Measurements from ENCODE around the gene HOXC10.

Gene HOXC10

DNA sequence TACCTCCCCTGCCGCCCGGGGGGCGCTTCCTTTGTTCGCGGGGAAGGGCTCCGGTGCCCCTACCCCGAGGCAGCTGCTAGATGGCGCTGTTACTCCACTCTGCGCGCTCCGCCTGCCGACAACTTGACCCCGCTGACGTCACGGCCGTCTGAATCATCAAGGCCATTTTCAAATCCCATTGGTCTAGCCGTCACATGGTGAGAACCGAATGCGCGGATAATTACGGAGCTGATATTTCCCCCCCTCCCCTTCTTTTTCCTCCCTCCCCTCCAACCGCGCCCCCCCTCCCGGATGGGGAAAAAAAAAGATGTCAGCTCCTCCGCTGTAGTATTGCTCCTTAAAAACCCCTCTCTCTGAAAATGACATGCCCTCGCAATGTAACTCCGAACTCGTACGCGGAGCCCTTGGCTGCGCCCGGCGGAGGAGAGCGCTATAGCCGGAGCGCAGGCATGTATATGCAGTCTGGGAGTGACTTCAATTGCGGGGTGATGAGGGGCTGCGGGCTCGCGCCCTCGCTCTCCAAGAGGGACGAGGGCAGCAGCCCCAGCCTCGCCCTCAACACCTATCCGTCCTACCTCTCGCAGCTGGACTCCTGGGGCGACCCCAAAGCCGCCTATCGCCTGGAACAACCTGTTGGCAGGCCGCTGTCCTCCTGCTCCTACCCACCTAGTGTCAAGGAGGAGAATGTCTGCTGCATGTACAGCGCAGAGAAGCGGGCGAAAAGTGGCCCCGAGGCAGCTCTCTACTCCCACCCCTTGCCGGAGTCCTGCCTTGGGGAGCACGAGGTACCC, at the start of gene HOXC10:
Gene HOXC10, plus strand, starts transcription at position 246 of the 791 bp plus-strand sequence. Its CDS starts 114 bp downstream, at position 360.
- peak; percentile 65 to 75 for DNase-seq (ENCODE audit: low read depth in 2 of 2)

DNA sequence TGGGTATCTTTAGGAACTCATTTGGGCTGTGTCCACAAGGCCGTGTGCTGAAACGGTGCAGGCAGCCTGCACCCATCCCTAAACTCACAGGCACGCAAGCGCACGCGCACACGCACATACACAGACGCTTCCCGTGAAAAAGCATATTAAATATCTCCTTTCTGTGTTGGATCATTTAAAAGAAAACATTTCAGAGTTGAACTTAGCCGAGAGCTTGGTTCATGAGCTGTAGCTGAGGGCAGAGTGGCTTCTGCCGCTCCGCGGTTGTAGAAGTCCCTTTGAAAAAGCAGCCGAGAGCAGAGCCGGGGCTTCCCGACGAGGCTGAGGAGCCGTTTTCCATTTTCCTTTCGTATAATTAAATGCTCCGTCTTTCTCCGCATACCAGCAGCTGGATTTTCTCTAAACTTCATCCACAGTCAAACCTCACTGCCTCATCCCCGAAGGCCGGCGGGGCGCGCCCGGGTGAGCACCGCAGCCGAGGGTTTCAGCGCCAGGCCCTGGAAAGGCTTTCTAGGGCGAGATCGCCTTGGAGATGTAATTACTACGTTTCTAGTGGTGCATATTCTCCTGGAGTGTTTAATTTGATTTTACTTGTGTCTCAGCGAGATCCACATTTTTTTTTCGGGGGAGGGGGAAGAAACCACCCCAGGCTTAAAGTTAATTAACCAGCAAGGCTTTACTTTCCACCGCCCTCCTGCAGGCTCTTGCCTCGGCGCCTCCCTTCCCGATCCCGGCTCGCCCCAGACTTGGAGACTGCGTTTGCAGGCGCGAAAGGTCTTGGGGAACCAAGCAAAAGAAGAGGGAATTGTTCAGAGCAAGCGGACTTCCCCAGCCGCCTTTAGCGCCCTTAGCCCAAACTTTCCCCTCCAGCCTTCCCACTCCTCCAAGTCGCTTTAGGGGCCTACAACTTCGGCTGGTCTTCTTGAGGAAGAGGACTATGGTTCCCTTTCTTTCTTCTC, 49.3 kb upstream of the HOXC10 start:
- no peak for DNase-seq (ENCODE audit: low read depth in 2 of 2)

DNA sequence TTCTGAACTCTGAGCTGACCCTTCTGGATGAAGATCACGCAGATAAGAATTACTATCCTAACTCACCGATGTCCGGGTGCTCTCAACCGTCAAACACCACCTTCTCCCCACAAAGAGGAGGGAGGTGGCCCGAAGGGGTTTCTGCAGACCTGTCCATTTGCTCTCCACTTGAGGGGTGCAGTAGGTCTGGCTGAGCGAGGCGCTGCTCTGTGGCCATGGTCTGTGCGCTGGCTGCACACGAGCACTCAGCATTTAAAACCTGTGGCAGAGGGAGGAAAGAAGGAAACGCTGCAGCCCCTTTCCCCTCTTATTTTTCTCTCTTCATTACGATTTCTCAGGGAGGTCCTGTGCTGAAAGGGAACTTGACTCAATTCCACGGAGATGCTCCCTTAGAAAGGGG, 47.8 kb upstream of the HOXC10 start:
- no peak for DNase-seq (ENCODE audit: low read depth in 2 of 2)

DNA sequence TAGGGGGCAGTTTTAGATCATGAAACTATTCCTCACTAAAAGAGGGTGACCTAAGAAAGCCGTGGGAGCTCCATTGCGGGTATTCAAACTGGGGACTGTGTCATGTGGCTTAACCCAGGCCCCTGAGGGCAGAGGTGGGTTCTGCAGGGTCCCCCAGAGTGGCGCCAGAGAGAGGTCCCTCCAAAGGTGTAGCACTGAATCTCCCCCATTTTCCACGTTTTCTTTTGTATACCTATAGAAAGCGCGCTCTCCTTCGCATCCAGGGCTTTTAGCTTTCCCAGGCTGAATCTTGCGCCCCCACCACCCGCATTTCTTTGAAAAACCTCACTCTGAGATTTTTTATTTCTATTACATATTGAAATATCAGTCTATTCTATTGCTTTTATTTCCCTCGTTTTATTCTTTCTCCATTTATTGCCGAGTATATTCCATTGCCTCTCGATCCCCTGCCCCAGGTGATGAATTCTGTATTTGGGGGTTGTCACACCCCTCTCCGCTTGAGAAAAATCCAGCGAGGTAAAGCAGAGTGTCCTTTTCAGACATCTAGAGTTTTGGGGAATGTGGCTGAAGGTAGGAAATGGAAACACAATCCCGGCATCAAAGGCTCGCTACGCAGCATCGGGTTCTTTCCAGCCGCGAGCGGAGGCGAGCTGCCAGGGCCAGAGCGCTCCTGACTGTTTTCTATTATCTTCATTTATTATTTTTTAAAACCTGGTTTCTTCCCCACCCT, 47.2 kb upstream of the HOXC10 start:
- DNase-seq (ENCODE audit: low read depth in 2 of 2), result no peak

DNA sequence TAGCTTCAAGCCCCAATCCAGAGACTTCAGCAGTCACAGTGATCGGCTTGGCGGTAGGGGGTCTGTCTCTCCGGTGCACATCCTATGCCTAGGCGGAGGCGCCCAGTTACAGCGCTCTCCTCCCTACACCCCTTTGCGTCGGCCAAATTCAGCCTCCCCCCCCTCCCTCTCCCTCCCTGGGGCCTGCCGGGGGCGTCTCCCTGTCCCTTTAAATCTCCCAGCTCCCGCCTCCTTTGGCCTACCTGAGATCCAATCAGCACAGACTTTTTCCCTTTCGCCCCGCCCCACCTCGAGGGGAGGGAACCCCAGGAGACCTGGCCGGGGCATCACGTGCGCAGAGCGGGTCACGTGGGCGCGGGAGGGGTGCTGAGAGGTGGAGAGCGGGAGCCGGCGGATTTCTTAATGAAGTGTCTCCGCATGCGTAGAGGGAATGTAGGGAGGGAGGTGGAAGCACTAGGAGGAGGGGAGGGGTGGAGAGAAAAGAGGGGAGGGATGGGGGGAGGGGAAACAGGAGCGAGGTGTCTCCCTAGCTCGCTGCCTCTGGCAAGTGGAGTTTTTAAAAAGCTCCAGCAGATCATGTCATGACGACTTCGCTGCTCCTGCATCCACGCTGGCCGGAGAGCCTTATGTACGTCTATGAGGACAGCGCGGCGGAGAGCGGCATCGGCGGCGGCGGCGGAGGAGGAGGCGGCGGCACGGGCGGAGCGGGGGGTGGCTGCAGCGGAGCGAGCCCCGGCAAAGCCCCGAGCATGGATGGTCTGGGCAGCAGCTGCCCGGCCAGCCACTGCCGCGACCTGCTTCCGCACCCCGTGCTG, 46.4 kb upstream of the HOXC10 start, which contains the start of gene HOXC13:
Gene HOXC13, plus strand, starts transcription at position 506 of the 815 bp plus-strand sequence. Its CDS starts 76 bp downstream, at position 582.
- no peak for DNase-seq (ENCODE audit: low read depth in 2 of 2)

DNA sequence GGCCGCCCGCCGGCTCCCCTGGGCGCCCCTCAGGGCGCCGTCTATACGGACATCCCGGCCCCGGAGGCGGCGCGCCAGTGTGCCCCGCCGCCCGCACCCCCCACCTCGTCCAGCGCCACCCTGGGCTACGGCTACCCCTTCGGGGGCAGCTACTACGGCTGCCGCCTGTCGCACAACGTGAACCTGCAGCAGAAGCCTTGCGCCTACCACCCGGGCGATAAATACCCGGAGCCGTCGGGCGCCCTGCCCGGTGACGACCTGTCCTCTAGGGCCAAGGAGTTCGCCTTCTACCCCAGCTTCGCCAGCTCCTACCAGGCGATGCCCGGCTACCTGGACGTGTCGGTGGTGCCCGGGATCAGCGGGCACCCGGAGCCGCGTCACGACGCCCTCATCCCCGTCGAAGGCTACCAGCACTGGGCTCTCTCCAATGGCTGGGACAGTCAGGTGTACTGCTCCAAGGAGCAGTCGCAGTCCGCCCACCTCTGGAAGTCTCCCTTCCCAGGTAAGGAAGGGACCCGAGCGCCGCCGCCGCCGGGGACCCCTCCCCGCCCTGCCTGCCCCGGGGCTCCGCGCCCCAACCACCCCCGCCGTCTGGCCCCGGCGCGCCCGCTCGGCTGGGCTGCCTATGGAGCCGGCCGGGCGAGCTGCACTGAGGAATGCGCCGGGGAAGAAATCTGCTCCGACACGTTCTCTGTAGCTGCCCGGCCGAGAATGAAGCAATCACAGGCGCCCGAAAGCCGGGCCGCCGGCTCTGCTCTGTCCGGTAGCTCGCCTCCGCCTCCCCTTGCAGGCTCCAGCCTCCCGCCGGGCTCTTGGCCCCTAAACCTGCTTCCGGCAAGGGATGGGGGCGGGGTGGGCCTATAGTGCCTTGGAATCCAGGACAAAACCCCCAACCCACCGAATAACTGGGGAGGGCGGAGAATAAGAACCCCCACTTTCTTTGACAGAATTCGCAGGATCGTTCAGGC, 45.5 kb upstream of the HOXC10 start:
- no peak for DNase-seq (ENCODE audit: low read depth in 2 of 2)

DNA sequence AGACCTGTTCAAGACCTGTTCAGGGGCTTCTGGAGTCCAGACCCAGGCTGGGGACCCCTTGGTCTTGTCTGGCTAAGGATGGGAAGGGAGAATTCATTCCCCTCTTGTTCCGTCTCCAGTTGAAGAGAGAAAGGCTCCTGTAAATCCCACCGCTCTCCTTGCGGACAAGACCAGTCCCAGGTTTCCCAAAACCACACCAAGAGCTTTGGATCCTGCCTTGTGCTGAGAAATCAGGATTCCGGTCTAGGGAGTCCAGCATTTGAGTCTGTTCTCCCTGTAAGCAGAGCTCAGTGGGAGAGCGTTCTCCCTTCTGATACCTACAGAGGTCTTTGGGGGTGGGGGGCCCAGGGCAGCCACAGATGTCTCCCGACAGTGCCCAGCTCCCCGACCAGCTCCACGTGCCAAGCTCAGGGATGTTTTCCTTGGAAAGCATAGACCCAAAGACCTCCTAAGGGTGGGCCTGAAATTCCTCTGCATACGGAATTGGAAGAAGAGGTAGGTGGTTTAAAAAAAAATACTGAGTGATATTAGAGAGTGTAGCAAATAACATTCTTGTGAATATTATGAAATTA, 44.4 kb upstream of the HOXC10 start:
- DNase-seq (ENCODE audit: low read depth in 2 of 2), result no peak

DNA sequence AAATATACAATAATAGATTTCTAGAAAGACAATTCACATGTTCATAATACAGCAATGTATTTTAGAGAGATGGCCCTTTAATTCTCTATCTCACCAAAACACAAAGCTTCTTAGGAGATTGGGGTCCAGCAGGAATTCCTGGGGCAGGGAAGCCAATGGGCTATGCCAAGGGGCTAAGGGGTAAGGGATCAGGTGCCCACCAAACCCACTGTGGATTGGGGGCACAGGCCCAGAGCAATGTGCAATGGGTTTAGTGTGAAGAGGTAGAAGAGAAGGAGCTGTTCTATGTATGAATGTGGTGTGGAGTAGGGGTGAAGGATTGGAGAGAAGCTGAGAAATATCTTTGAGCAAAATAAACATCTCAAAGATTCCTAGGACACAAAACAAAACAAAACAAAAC, 43.8 kb upstream of the HOXC10 start:
- no peak for DNase-seq (ENCODE audit: low read depth in 2 of 2)

DNA sequence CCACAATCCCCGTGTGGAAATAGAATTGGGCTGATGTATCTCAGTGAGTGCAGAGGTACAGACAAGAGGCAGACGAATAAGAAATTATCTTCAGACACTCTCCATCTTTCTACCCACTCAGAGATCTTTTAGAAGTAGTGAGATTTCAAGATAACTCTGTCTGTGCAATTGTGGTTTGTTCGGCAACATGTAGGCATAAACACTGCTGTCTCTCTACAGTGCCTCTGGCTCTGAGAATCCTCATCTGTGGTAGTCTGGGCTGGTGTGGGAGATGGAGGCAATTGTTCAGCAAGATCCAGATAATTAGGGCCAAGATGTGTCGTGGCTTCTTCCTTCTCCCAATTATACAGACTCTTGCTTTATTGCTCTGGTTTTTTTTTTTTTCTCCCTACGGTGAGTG, 43.2 kb upstream of the HOXC10 start:
- DNase-seq (ENCODE audit: low read depth in 2 of 2), result no peak

DNA sequence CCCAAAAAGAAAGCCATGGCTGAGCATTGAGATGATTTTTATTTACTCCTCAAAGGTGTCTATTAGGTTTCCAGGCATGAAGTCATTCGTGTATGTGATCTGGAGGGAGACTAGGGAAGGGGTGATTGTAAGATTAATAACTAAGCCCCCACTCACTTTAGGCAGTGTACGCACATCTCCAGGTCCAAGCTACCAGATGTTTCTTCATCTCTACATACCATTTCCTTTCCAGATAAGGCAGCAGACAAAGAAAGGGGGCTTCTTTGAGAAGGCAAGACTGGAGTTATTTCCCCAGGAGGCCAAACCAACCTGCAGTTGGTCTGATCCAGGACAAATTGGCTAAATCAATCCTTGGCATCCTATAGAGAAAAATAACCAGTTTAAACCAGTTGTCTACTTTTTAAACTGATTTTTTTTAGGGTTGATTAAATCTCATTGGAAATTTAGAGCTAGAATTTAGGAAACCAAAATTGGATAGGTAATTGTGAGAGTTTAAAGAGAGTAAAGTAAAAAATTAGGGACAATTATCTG, 42.4 kb upstream of the HOXC10 start:
- DNase-seq (ENCODE audit: low read depth in 2 of 2), result no peak

DNA sequence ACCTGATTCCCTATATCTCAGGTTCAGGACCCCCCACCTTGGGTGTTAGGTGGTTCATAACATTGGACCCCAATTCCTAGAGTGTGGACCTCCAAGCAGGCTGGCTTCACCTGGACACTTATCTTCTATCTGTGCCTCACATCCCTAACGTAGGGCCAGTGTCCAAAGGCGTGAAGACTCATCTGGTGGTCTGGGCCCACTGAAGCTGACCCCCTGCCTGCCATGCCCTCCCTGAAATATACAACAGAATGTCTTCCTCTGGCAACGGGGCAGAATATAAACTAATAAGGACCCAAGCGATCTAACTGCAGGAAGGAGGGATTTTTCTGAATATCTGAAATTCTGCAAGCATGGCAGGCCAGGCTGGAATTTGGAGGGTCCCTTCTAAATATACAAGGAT, 40.7 kb upstream of the HOXC10 start:
- no peak for DNase-seq (ENCODE audit: low read depth in 2 of 2)

DNA sequence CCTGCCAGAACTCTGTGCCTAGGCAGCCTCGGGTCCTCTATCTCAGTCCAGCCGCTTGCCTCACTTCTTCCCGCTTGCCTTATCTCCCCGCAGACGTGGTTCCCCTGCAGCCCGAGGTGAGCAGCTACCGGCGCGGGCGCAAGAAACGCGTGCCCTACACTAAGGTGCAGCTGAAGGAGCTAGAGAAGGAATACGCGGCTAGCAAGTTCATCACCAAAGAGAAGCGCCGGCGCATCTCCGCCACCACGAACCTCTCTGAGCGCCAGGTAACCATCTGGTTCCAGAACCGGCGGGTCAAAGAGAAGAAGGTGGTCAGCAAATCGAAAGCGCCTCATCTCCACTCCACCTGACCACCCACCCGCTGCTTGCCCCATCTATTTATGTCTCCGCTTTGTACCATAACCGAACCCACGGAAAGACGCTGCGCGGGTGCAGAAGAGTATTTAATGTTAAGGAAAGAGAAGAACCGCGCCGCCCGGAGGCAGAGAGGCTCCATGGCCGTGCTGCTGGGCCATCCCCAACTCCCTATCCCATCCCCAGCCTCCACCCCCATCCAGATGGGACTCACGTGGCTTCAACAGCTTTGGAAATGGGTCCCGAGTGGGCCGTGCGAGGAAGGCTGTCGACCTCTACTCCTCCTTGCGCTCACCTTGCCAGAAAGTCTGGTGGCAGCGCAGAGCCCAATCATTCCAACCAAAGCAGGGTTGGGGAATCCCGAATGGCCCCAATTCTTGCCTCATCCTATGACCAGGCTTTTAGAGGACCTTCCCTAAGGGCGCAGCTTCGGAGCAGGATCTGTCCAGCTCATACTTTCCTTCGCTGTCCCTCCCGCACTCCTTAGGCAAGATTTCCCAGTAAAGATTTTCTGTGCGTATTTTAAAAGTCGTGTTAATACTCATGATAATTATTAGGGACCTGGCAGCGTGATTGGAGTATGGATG, 39.8 kb upstream of the HOXC10 start:
- no peak for DNase-seq (ENCODE audit: low read depth in 2 of 2)

DNA sequence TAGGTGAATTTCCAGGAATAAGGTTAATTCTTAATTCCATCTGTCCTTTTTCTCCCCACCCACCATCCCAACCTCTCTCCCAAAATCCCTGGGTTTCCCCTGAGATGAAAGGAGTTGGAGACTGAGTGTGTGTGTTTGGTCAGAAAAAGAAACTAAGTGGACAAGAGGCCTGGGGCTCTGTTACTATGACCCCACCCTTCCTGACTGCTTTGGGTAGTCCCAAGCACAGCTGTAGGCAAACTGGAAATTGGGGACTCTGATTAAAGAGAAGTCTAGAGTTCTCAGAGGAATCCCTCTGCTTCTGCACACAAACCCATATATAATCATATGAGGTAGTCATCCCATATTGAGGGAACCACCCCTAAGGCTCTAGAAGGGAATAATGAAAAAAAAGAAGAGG, 37.2 kb upstream of the HOXC10 start:
- no peak for DNase-seq (ENCODE audit: low read depth in 2 of 2)

DNA sequence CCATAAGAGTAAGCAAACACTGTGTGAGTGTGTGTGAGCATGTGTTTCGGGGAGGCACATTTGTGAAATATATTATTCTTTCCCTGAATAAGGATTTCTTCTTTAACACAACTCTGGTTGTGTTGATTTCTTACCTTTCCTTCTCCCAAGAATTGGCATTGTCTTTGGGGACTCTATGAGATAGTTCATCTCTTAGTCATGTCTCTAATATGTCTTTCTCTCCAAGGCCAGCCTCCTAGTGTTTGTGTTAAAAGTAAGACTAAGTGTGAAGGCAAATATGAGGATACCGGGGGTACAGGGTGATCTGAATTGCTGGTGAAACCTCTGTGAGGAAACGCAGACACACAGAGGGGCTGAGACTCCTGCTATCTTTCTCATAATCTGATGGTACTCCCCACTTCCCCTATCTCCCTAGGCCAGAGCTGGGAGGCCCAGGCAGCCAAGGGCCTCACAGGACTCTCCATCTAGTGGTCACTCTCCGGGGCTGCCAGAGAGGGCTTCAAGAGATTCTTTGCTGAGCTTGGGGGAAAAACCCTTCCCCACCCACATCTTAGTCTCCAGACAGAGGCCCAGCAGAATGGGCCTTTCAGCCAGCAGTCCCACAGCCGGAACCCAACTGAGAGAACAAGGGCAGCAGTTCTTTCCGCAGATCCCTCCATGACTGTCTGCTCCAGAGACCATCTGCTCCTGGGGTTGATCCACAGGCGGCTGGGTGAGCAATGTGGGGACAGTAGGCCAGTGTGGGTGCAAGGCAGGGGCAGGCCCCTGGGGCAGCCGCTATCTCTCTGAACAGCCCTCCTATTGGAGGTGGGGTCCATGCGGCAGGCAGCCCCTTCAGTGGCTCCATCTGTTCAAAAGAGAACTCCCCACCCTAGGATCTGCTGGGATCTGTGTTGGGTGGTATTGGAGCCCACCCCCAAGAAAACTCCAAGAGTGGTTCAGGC, 36.0 kb upstream of the HOXC10 start:
- DNase-seq (ENCODE audit: low read depth in 2 of 2), result no peak

DNA sequence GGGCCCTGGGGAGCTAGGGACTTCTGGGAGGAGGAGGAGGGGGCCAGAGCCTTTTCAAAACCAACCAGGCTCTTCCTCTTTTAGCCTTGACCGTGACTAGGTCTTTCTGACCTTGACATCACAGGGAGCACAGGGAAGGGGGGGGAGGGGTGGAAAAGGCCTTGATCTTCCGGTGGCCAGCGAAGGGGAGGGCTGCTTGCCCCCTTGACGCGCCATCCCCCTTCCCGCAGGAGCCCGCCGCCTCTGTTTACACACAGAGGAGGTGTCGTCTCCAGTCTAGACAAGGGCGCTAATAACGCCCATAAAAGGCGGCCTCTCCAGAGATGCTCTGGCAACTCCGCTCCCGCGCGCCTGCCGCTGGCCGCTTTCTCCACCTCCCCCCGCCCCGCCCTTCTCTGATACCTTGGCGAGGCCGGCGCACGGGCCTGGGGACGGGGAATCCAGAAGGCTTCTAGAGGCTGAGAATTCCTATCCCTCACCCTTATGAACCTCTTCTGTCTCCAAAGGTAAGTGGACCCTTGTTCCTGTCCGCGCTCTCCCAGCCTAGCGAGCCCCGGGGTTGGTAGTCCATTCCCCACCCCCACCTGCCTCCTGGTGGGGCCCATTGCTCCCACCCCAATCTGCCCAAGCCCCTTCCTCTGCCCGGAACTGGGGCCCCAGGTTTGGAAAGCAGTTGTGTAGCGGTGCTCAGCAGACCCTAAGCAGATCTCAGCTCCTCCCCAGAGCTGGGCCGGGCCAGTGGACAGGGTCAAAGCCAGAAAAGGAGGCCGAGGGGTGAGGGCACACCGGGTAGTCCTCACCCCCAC, 35.1 kb upstream of the HOXC10 start:
- no peak for DNase-seq (ENCODE audit: low read depth in 2 of 2)

DNA sequence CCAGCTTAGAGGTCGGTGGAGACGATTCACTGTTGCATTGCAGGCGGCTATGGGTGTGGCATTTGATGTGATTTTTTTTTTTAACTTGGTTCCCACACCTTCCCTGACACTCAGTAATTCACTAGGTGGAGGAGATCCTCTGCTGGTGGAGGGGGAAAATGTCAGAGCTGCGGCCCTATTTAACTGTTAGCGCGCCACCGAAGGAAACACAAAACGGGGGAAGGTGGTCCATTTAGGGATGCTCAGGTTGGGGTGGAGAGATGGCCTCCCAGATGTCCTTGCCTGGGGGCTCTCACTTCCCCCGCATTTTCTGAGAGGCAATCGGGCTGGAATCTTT, 34.5 kb upstream of the HOXC10 start:
- no peak for DNase-seq (ENCODE audit: low read depth in 2 of 2)

All from fibroblast of skin of left biceps (primary cell).